Endothelial cell of umbilical vein (primary cell): ENCODE data around the gene STAP1. TPM values are rescaled to one million over a fixed set of nuclear protein-coding genes. Genes with fewer than 3 reads are reported as not detected.
A peak's percentile ranks its signal among the peaks of the same experiment; 100 is the strongest.

ENCODE experiments used
- BruUV-seq: library from RNA; stranded (reverse); fragments of 400-500 nt; replicated peaks from 2 replicates; lab custom pipeline; 2021; lab: Mats Ljungman, UMichigan
- CTCF ChIA-PET: fragments of 300-600, 350-600 bp; sonication (Branson Sonifier 250); formaldehyde crosslinking; loops from one replicate; lab custom pipeline; 2021; ENCODE audit warnings: antibody characterized with exemption, inconsistent platforms; lab: Charles Lee
- POLR2A ChIA-PET: fragments of 300-600, 350-600 bp; sonication (Branson Sonifier 250); formaldehyde crosslinking; loops from one replicate; lab custom pipeline; 2021; ENCODE audit warnings: antibody characterized with exemption, inconsistent platforms; lab: Charles Lee
- DNase-seq: peaks from one replicate; pipeline ENCODE4 v3.0.0-alpha.2; 2011; ENCODE audit warnings: low read depth, low spot score
- FAIRE-seq: peaks from 2 replicates; lab custom pipeline; 2011; peaks lifted over from hg19 to GRCh38; lab: Jason Lieb, UNC
- H2AFZ ChIP-seq: 2 replicates; pipeline ENCODE4 v1.6.0; 2012; ENCODE audit warnings: low read depth, low read length, control low read depth, inconsistent platforms
- H3K27ac ChIP-seq: 2 replicates; pipeline ENCODE4 v1.5.1; 2011; ENCODE audit warnings: low read depth, mild to moderate bottlenecking, control low read depth, low read length, moderate library complexity; ENCODE audit not compliant: insufficient read depth
- H3K27me3 ChIP-seq, 2 experiments: 2 replicates each; pipeline versions ENCODE4 v1.6.0 to v1.6.1; 2011; ENCODE audit warnings: low read length in 2 of 2, mixed read lengths in 1 of 2; ENCODE audit not compliant: control insufficient read depth in 2 of 2, insufficient read depth in 2 of 2
- H3K36me3 ChIP-seq, 2 experiments: 2 replicates in 1 of 2; 3 replicates in 1 of 2; pipeline ENCODE4 v1.5.1; 2011; ENCODE audit warnings: low read length in 2 of 2, mild to moderate bottlenecking in 1 of 2, moderate library complexity in 1 of 2; ENCODE audit not compliant: control insufficient read depth in 2 of 2, insufficient read depth in 2 of 2; ENCODE audit errors: extremely low read depth in 1 of 2
- H3K4me1 ChIP-seq: 3 replicates; pipeline ENCODE4 v1.5.1; 2011; ENCODE audit warnings: mild to moderate bottlenecking, low read length; ENCODE audit not compliant: control insufficient read depth, insufficient read depth; ENCODE audit errors: extremely low read depth
- H3K4me2 ChIP-seq: 2 replicates; pipeline ENCODE4 v1.6.1; 2011; ENCODE audit warnings: low read length, control low read depth, mixed read lengths; ENCODE audit not compliant: insufficient read depth
- H3K4me3 ChIP-seq, 3 experiments: fragments of 200-600 bp in 1 of 3; sonication (generic), shearing (Covaris generic) in 1 of 3; replicated peaks in 1 of 3; 2 replicates each; pipeline ENCODE4 v1.5.1; 2011 to 2016; ENCODE audit warnings: control low read depth in 3 of 3, low read length in 3 of 3, mild to moderate bottlenecking in 2 of 3, inconsistent platforms in 1 of 3, low read depth in 1 of 3, moderate library complexity in 1 of 3; ENCODE audit not compliant: insufficient read depth in 1 of 3
- H3K79me2 ChIP-seq: 2 replicates; pipeline ENCODE4 v1.6.0; 2012; ENCODE audit warnings: low read length, inconsistent platforms; ENCODE audit not compliant: control insufficient read depth, insufficient read depth
- H3K9ac ChIP-seq: replicated peaks from 2 replicates; pipeline ENCODE3; 2011; ENCODE audit warnings: low read length, control low read depth; ENCODE audit not compliant: insufficient read depth; ENCODE audit errors: extremely low read depth
- H3K9me1 ChIP-seq: replicated peaks from 3 replicates; pipeline ENCODE4 v1.6.0; 2011; ENCODE audit warnings: mild to moderate bottlenecking, low read length; ENCODE audit not compliant: control insufficient read depth, insufficient read depth; ENCODE audit errors: extremely low read depth
- H3K9me3 ChIP-seq: replicated peaks from 2 replicates; pipeline ENCODE4 v1.5.1; 2012; ENCODE audit warnings: low read length, inconsistent platforms; ENCODE audit not compliant: control insufficient read depth, insufficient read depth
- H4K20me1 ChIP-seq: replicated peaks from 2 replicates; pipeline ENCODE3; 2011; ENCODE audit warnings: mild to moderate bottlenecking, low read length; ENCODE audit not compliant: control insufficient read depth, insufficient read depth; ENCODE audit errors: extremely low read depth
- CTCF ChIP-seq, 2 donors: IDR thresholded peaks; 1 replicate in 1 of 2; 2 replicates in 1 of 2; pipeline ENCODE4 v1.5.1; 2011; ENCODE audit warnings: low read length in 2 of 2, mild to moderate bottlenecking in 2 of 2, moderate library complexity in 2 of 2, control low read depth in 1 of 2, inconsistent platforms in 1 of 2, low read depth in 1 of 2; ENCODE audit not compliant: insufficient read depth in 1 of 2; ENCODE audit errors: extremely low read depth in 1 of 2
- EZH2 ChIP-seq: IDR thresholded peaks from 2 replicates; pipeline ENCODE4 v1.6.1; 2012; ENCODE audit warnings: borderline replicate concordance, low read depth, mild to moderate bottlenecking, moderate library complexity, low read length, inconsistent platforms; ENCODE audit not compliant: severe bottlenecking
- FOS ChIP-seq: IDR thresholded peaks from 2 replicates; pipeline ENCODE4 v1.6.1; 2011; ENCODE audit warnings: mild to moderate bottlenecking, low read length, moderate library complexity, borderline replicate concordance; ENCODE audit not compliant: insufficient read depth
- GATA2 ChIP-seq: IDR thresholded peaks from 2 replicates; pipeline ENCODE4 v1.7.0; 2011; ENCODE audit warnings: low read depth, mild to moderate bottlenecking, moderate library complexity, mixed read lengths, low read length; ENCODE audit not compliant: insufficient read length, insufficient read depth
- JUN ChIP-seq: IDR thresholded peaks from 2 replicates; pipeline ENCODE4 v1.6.1; 2011; ENCODE audit warnings: borderline replicate concordance, low read depth; ENCODE audit not compliant: insufficient read length, insufficient read depth
- MAX ChIP-seq: IDR thresholded peaks from 2 replicates; pipeline ENCODE4 v1.6.1; 2011; ENCODE audit not compliant: insufficient read depth, insufficient read length
- MYC ChIP-seq: IDR thresholded peaks from one replicate; pipeline ENCODE4 v1.6.1; 2011; ENCODE audit warnings: mild to moderate bottlenecking, low read depth, low read length
- POLR2A ChIP-seq: IDR thresholded peaks from 2 replicates; pipeline ENCODE4 v1.6.1; 2012; ENCODE audit warnings: low read depth, mild to moderate bottlenecking, control low read depth, low read length
- POLR2AphosphoS5 ChIP-seq: IDR thresholded peaks from 2 replicates; pipeline ENCODE4 v1.6.1; 2012; ENCODE audit warnings: low read depth, mild to moderate bottlenecking, control low read depth, low read length, moderate library complexity; ENCODE audit not compliant: insufficient read depth
- dilution Hi-C: fragments of 300-500 bp; cut with MboI; formaldehyde crosslinking; loops from one replicate; pipeline ENCODE4 v1.15.0; 2019; ENCODE audit warnings: low sequenced_read_pairs; ENCODE audit not compliant: extremely low pct_ligation_motif_present
- intact Hi-C: fragments of 100-400 bp; cut with micrococcal nuclease; formaldehyde crosslinking; loops from one replicate; pipeline ENCODE4 v1.10.0; 2022
- polyA plus RNA-seq, 4 experiments: library from polyadenylated mRNA; depleted of rRNA in 3 of 4; stranded (reverse) in 3 of 4; unstranded in 1 of 4; fragments of >200 nt; gene quantifications; 2 replicates each; pipeline versions ENCODE4 v1.2.1 to v1.2.3, GENCODE V29; 2011 to 2012; ENCODE audit warnings: missing spikeins in 1 of 4
- total RNA-seq: library from RNA; stranded (reverse); gene quantifications from 2 replicates; pipeline ENCODE4 v1.2.3, GENCODE V29; 2021

The STAP1 gene
- total and polyA plus RNA-seq, 2 donors (not counting 3 experiments of a cell fraction or from before 2014, with no cell fraction given) = not detected

GRCh38 chr4:67616478-67616877 is 58.0 kb downstream of the STAP1 start:
- Histone ChIP-seq H4K20me1 (no peaks in the 10 kb centered on the region), H3K36me3 (peaks cover 2 to 6% of the 10 kb centered on the region in 2 experiments), H3K4me1 (no peaks in the 10 kb centered on the region), H3K79me2 (no peaks in the 10 kb centered on the region), H2AFZ (no peak overlapping the region), H3K27me3 (no peaks in the 10 kb centered on the region), H3K4me2 (no peak overlapping the region), H3K9me1 (no peaks in the 10 kb centered on the region), H3K9ac (no peak overlapping the region), H3K9me3 (no peaks in the 10 kb centered on the region), H3K27ac (no peak overlapping the region), H3K4me3 (no peak overlapping the region)
- DNase-seq (peak; percentile 13), FAIRE-seq (no peak)
- TF ChIP-seq POLR2AphosphoS5 (no peak), EZH2 (no peak), FOS (peak; percentile 12), POLR2A (no peak), MYC (no peak)
- no TSS peak for BruUV-seq
- intact Hi-C loops (no loop called here), dilution Hi-C loops (no loop called here)
- ChIA-PET CTCF (interaction anchor here (0.6 to 1.0 kb wide), 2 partner anchors 14 to 67 kb away, joined by 3 to 4 read pairs; no protein-coding TSS in a partner anchor), POLR2A (no interaction called here)

GRCh38 chr4:67624939-67625338 is 66.4 kb downstream of the STAP1 start:
- Histone ChIP-seq H3K9ac (no peak overlapping the region), H3K4me2 (no peak overlapping the region), H3K9me3 (no peaks in the 10 kb centered on the region), H3K4me1 (no peaks in the 10 kb centered on the region), H3K27me3 (no peaks in the 10 kb centered on the region), H4K20me1 (no peaks in the 10 kb centered on the region), H3K4me3 (no peak overlapping the region), H3K36me3 (peaks cover 7 to 22% of the 10 kb centered on the region in 2 experiments), H3K9me1 (no peaks in the 10 kb centered on the region), H3K79me2 (no peaks in the 10 kb centered on the region), H3K27ac (no peak overlapping the region), H2AFZ (no peak overlapping the region)
- no peak for FAIRE-seq
- ChIA-PET CTCF (no interaction called here), POLR2A (no interaction called here)
- TF ChIP-seq POLR2A = no peak
- TF ChIP-seq EZH2 = no peak
- no peak for TF ChIP-seq CTCF (IDR thresholded peaks at IDR 0.05; ENCODE audit: extremely low read depth in 1 of 2, insufficient read depth in 1 of 2, low read depth in 1 of 2, low read length in 2 of 2)
- TF ChIP-seq GATA2 = no peak
- no peak for TF ChIP-seq JUN
- TF ChIP-seq POLR2AphosphoS5 = no peak
- TF ChIP-seq MAX = no peak
- TF ChIP-seq FOS = no peak
- TF ChIP-seq MYC = no peak
- dilution Hi-C loops = no loop called here
- intact Hi-C loops = no loop called here
- no peak for DNase-seq
- BruUV-seq = no TSS peak
